GM23248 (cell line): ENCODE measurements around the gene STK32B. TPM values are rescaled to one million over a fixed set of nuclear protein-coding genes. Genes with fewer than 3 reads are reported as not detected.

Source experiments
- DNase-seq: peaks from one replicate; pipeline ENCODE4 v3.0.0-alpha.2; 2015
- H2AFZ ChIP-seq: fragments of 200-600 bp; sonication (generic); 2 replicates; pipeline ENCODE4 v1.6.1; 2016; ENCODE audit warnings: antibody characterized with exemption
- H3F3A ChIP-seq: fragments of 200-600 bp; sonication (generic); 2 replicates; pipeline ENCODE4 v1.6.1; 2016; ENCODE audit warnings: mild to moderate bottlenecking, antibody characterized with exemption, mixed run types; ENCODE audit not compliant: insufficient read depth
- H3K27ac ChIP-seq: fragments of 200-600 bp; sonication (generic); 2 replicates; pipeline ENCODE4 v1.5.1; 2016; ENCODE audit warnings: mild to moderate bottlenecking
- H3K27me3 ChIP-seq: fragments of 200-600 bp; sonication (generic); replicated peaks from 2 replicates; pipeline ENCODE4 v1.6.1; 2016; ENCODE audit warnings: mild to moderate bottlenecking; ENCODE audit not compliant: insufficient read depth
- H3K36me3 ChIP-seq: fragments of 200-600 bp; sonication (generic); 2 replicates; pipeline ENCODE4 v1.6.1; 2016; ENCODE audit warnings: low read depth, mild to moderate bottlenecking
- H3K4me1 ChIP-seq: fragments of 200-600 bp; sonication (generic); 2 replicates; pipeline ENCODE4 v1.6.1; 2016; ENCODE audit warnings: mild to moderate bottlenecking; ENCODE audit not compliant: insufficient read depth
- H3K4me2 ChIP-seq: fragments of 200-600 bp; sonication (generic); one replicate; pipeline ENCODE4 v1.6.1; 2016; ENCODE audit warnings: mild to moderate bottlenecking; ENCODE audit not compliant: unreplicated experiment
- H3K4me3 ChIP-seq: fragments of 200-600 bp; sonication (generic); 2 replicates; pipeline ENCODE4 v1.5.1; 2016; ENCODE audit warnings: mild to moderate bottlenecking
- H3K79me2 ChIP-seq: fragments of 200-600 bp; sonication (generic); 2 replicates; pipeline ENCODE4 v1.6.1; 2016; ENCODE audit warnings: mild to moderate bottlenecking; ENCODE audit not compliant: insufficient read depth
- H3K9ac ChIP-seq: fragments of 200-600 bp; sonication (generic); 2 replicates; pipeline ENCODE4 v1.6.1; 2016; ENCODE audit warnings: mild to moderate bottlenecking
- H3K9me2 ChIP-seq: fragments of 200-600 bp; sonication (generic); 2 replicates; pipeline ENCODE4 v1.6.1; 2016; ENCODE audit warnings: mixed run types, mild to moderate bottlenecking, moderate library complexity; ENCODE audit not compliant: insufficient read depth
- H3K9me3 ChIP-seq: fragments of 200-600 bp; sonication (generic); one replicate; pipeline ENCODE4 v1.6.1; 2017; ENCODE audit warnings: low read depth
- H4K20me1 ChIP-seq: fragments of 200-600 bp; sonication (generic); 2 replicates; pipeline ENCODE4 v1.6.0; 2016; ENCODE audit not compliant: insufficient read depth
- EZH2 ChIP-seq: fragments of 200-600 bp; sonication (generic); IDR thresholded peaks from 2 replicates; pipeline ENCODE4 v1.6.1; 2018; ENCODE audit warnings: antibody characterized with exemption, mild to moderate bottlenecking; ENCODE audit not compliant: insufficient read depth, poor library complexity, severe bottlenecking
- EZH2phosphoT487 ChIP-seq: fragments of 200-600 bp; sonication (generic); IDR thresholded peaks from 2 replicates; pipeline ENCODE4 v1.6.1; 2018; ENCODE audit warnings: antibody characterized with exemption, moderate library complexity, mild to moderate bottlenecking, low read depth; ENCODE audit not compliant: insufficient read depth
- WGBS, 2 experiments: methylation state at CpG; one replicate each; pipeline ENCODE4 v1.1.6; 2015 to 2017; ENCODE audit warnings: low lambda C conversion rate in 2 of 2, low coverage in 1 of 2; ENCODE audit errors: missing lambda C conversion rate in 2 of 2; 5-methylcytosine and 5-hydroxymethylcytosine counted together
- in situ Hi-C: fragments of 300-500 bp; cut with MboI; formaldehyde crosslinking; loops from 2 replicates; pipeline ENCODE4 v1.15.0; 2020
- polyA plus RNA-seq: library from polyadenylated mRNA; unstranded; fragments of >200 nt; fragmentation: Nextera tagmentation; extraction: Ambion mirVana; gene quantifications from 2 replicates; pipeline ENCODE4 v1.2.1, GENCODE V29; 2016
- total RNA-seq: library from RNA; depleted of rRNA; stranded (reverse); fragments of >200 nt; shearing (Covaris generic); gene quantifications from 2 replicates; pipeline ENCODE4 v1.2.3, GENCODE V29; 2014

The STK32B gene
- total and polyA plus RNA-seq, 2 experiments from 2014 or later, result 4.9 to 6.1 TPM

DNA sequence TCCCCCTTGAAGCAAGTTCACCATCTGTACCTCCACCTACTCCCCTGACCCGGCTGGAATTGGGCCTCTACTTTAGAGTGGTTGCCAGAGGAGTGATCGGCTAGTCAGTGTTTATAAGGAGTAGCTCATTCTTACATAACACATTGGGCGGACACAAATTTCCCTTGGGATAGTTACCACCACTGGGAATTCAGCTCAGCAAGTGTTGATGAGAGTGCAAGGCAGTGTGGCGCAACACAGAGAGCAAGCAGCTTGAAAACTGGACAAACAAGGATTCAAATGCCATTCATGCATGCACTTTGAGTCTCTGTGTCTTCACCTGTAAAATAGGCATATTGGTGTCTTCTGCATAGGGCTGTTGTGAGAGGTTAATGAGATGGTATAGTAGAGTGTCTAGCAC lies 92.7 kb downstream of the STK32B start:
- H4K20me1 ChIP-seq, result no peaks in the 10 kb centered on the region
- H3K27me3 ChIP-seq, result peaks cover 11% of the 10 kb centered on the region; the same call in 1 of the 2 replicates
- in situ Hi-C loops, result loop anchor here (10.0 to 25.0 kb wide), 3 partner anchors 149 to 657 kb away; no protein-coding TSS in a partner anchor
- no peak overlapping the region for H3K4me3 ChIP-seq
- no peak for DNase-seq
- H3K9me3 ChIP-seq, result no peaks in the 10 kb centered on the region
- H3K79me2 ChIP-seq, result no peaks in the 10 kb centered on the region
- 65 to 73% methylated on average over 4 of the region's 4 CpGs for WGBS, 2 experiments
- no peaks in the 10 kb centered on the region for H3K36me3 ChIP-seq
- H3K9ac ChIP-seq, result no peak overlapping the region
- no peaks in the 10 kb centered on the region for H3K4me1 ChIP-seq
- H3K27ac ChIP-seq, result no peak overlapping the region
- H2AFZ ChIP-seq, result no peak overlapping the region
- H3K4me2 ChIP-seq, result no peak overlapping the region
- H3F3A ChIP-seq, result no peaks in the 10 kb centered on the region
- TF ChIP-seq EZH2phosphoT487 (no peak), EZH2 (no peak)
- H3K9me2 ChIP-seq, result no peaks in the 10 kb centered on the region

DNA sequence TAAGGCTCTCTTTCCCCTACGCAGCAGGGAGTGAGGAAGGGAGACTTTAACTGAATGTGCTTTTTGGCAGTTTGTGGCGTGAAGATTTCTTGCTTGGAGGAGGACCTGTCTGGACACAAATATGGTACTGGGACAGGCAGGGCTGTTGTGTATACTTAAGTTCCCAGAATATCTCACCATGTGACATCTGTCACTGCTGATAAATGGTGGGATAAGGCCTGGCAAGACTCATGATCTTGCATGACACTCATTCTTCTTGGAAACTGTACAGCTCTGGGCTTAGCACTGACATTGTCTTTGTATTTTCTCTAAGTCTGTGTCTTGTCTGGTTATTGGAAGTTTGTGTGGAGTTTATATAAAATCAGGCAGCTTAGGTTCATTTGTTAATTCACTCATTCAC lies 93.1 kb downstream of the STK32B start:
- no peak for DNase-seq

DNA sequence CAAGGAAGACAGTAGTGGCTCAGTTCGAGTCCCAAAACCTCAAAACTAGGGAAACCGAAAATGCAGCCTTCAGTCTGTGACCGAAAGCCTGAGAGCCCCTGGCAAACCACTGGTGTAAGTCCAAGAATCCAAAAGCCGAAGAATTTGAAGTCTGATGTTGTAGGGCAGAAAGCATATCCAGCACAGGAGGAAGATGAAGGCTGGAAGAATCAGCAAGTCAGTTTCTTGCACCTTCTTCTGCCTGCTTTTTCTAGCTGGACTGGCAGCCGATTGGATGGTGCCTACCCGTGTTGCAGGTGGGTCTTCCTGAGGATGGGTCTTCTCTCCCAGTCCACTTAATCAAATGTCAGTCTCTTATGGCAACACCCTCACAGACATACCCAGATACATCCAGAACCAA lies 95.0 kb downstream of the STK32B start:
- H3K9ac ChIP-seq, result no peak overlapping the region
- H2AFZ ChIP-seq, result no peak overlapping the region
- no peaks in the 10 kb centered on the region for H3K9me2 ChIP-seq
- no peaks in the 10 kb centered on the region for H3K36me3 ChIP-seq
- H3F3A ChIP-seq, result no peaks in the 10 kb centered on the region
- no peaks in the 10 kb centered on the region for H3K4me1 ChIP-seq
- no peaks in the 10 kb centered on the region for H3K9me3 ChIP-seq
- in situ Hi-C loops, result loop anchor here (10.0 to 25.0 kb wide), 3 partner anchors 151 to 659 kb away; no protein-coding TSS in a partner anchor
- 69 to 76% methylated on average over 6 of the region's 6 CpGs for WGBS, 2 experiments
- no peaks in the 10 kb centered on the region for H3K79me2 ChIP-seq
- no peak for DNase-seq
- TF ChIP-seq EZH2, result no peak
- TF ChIP-seq EZH2phosphoT487, result no peak
- H3K27me3 ChIP-seq, result peaks cover 11% of the 10 kb centered on the region; the same call in 1 of the 2 replicates
- H3K27ac ChIP-seq, result no peak overlapping the region
- no peaks in the 10 kb centered on the region; the same call in 1 of the 2 replicates for H4K20me1 ChIP-seq
- H3K4me2 ChIP-seq, result no peak overlapping the region
- H3K4me3 ChIP-seq, result no peak overlapping the region

More for the DNA sequence above, 93.1 kb downstream of the STK32B start:
- TF ChIP-seq EZH2 (no peak), EZH2phosphoT487 (no peak)
- H3K9me2 ChIP-seq, result no peaks in the 10 kb centered on the region
- no peak overlapping the region for H3K9ac ChIP-seq
- no peak overlapping the region for H3K4me2 ChIP-seq
- no peaks in the 10 kb centered on the region for H4K20me1 ChIP-seq
- H3F3A ChIP-seq, result no peaks in the 10 kb centered on the region
- no peaks in the 10 kb centered on the region for H3K79me2 ChIP-seq
- H3K4me1 ChIP-seq, result no peaks in the 10 kb centered on the region
- no peak overlapping the region for H2AFZ ChIP-seq
- no peaks in the 10 kb centered on the region for H3K9me3 ChIP-seq
- H3K36me3 ChIP-seq, result no peaks in the 10 kb centered on the region
- WGBS, 2 experiments, result 56 to 62% methylated on average over 2 of the region's 2 CpGs
- H3K27ac ChIP-seq, result no peak overlapping the region
- peaks cover 11% of the 10 kb centered on the region; the same call in 1 of the 2 replicates for H3K27me3 ChIP-seq
- no peak overlapping the region for H3K4me3 ChIP-seq
- in situ Hi-C loops, result loop anchor here (10.0 to 25.0 kb wide), 3 partner anchors 150 to 657 kb away; no protein-coding TSS in a partner anchor

DNA sequence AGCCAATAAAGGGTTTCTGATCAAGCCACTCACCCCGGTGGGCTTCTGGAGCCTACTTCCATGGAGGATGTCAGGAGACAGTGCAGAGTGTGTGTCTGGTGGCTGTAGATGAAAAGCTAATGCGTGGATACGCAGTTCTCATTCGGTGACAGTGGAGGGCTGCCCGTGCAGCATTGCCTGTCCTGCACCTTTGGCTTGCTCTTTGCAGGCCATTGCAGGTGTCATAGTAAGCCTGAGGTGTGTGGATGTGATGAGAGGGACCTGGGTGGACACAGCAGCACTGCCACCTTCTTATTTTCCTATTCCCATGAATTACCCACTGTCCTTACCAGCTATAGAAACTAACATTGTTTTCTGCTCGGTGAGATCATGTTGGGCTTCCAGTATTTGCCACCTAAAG lies 101.2 kb downstream of the STK32B start:
- WGBS, 2 experiments, result 65 to 77% methylated on average over 6 of the region's 6 CpGs
- DNase-seq, result no peak
- Histone ChIP-seq H3K27me3 (peaks cover 11% of the 10 kb centered on the region; the same call in 1 of the 2 replicates), H2AFZ (no peak overlapping the region), H3K9me2 (no peaks in the 10 kb centered on the region), H3K9ac (no peak overlapping the region), H3K4me1 (0 out of 2 replicates have a peak, but pooled peaks cover 3% of the 10 kb centered on the region), H3K4me3 (no peak overlapping the region), H3K9me3 (no peaks in the 10 kb centered on the region), H4K20me1 (no peaks in the 10 kb centered on the region; the same call in 1 of the 2 replicates), H3K79me2 (no peaks in the 10 kb centered on the region), H3F3A (no peaks in the 10 kb centered on the region), H3K27ac (no peak overlapping the region), H3K36me3 (no peaks in the 10 kb centered on the region), H3K4me2 (no peak overlapping the region)
- in situ Hi-C loops, result no loop called here
- no peak for TF ChIP-seq EZH2
- no peak for TF ChIP-seq EZH2phosphoT487

DNA sequence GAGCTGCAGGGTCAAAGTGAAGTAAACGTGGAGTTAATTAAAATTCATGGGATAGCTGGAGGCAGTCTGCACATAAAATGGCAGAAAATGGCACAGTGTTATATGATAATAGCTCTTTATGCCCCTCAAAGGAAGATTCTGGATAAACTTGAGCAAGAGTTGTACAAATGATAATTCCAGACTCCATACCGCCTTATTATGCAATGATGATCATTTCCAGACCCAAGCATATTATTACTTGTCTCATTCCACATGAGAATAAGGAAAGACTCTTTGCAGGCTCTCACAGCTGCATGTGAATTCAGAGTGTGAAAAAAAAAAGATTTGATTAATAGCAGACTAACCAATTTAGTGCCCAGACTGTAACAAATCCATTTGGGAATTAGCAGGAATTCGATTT lies 105.4 kb downstream of the STK32B start:
- H3K4me3 ChIP-seq, result no peak overlapping the region
- no peak for DNase-seq
- TF ChIP-seq EZH2phosphoT487 (no peak), EZH2 (no peak)
- H3K27me3 ChIP-seq, result no peaks in the 10 kb centered on the region
- 0 out of 2 replicates have a peak, but pooled peaks cover 6% of the 10 kb centered on the region for H3K4me1 ChIP-seq
- in situ Hi-C loops, result no loop called here
- H2AFZ ChIP-seq, result no peak overlapping the region
- H3K27ac ChIP-seq, result no peak overlapping the region
- H3K4me2 ChIP-seq, result no peak overlapping the region
- H3K9me2 ChIP-seq, result no peaks in the 10 kb centered on the region
- no peaks in the 10 kb centered on the region for H3K79me2 ChIP-seq
- 6 to 11% methylated on average over 3 of the region's 3 CpGs for WGBS, 2 experiments
- H3K9ac ChIP-seq, result no peak overlapping the region
- H3K9me3 ChIP-seq, result no peaks in the 10 kb centered on the region
- H4K20me1 ChIP-seq, result no peaks in the 10 kb centered on the region
- H3K36me3 ChIP-seq, result no peaks in the 10 kb centered on the region
- H3F3A ChIP-seq, result no peaks in the 10 kb centered on the region; the same call in 1 of the 2 replicates
